CD14-positive monocyte (primary cell): ENCODE data around the gene FAF1. TPM values are rescaled to one million over a fixed set of nuclear protein-coding genes. Genes with fewer than 3 reads are reported as not detected.

Experiments used
- DNase-seq, 3 donors: peaks; one replicate each; pipeline ENCODE4 v3.0.0-alpha.2; 2011 to 2022
- H2AFZ ChIP-seq: 2 replicates; pipeline ENCODE4 v1.6.0; 2012; ENCODE audit warnings: mild to moderate bottlenecking, low read depth, low read length, inconsistent platforms; ENCODE audit not compliant: insufficient read depth, poor library complexity, severe bottlenecking
- H3K27ac ChIP-seq, 2 donors: 1 replicate in 1 of 2; 2 replicates in 1 of 2; pipeline ENCODE4 v1.5.1; 2012 to 2013; ENCODE audit warnings: low read length in 2 of 2, control low read depth in 1 of 2, inconsistent platforms in 1 of 2, low read depth in 1 of 2, mild to moderate bottlenecking in 1 of 2
- H3K27me3 ChIP-seq, 2 donors: one replicate each; pipeline versions ENCODE4 v1.6.0 to v1.6.1; 2011 to 2013; ENCODE audit warnings: low read length in 2 of 2; ENCODE audit not compliant: control insufficient read depth in 2 of 2, insufficient read depth in 2 of 2
- H3K36me3 ChIP-seq, 2 donors: replicated peaks in 1 of 2; 1 replicate in 1 of 2; 2 replicates in 1 of 2; pipeline versions ENCODE4 v1.5.1 to v1.6.1; 2012 to 2013; ENCODE audit warnings: low read length in 2 of 2, control low read depth in 1 of 2, inconsistent platforms in 1 of 2, mild to moderate bottlenecking in 1 of 2; ENCODE audit not compliant: insufficient read depth in 2 of 2, control insufficient read depth in 1 of 2
- H3K4me1 ChIP-seq, 2 donors: 1 replicate in 1 of 2; 2 replicates in 1 of 2; pipeline versions ENCODE4 v1.5.1 to v1.6.1; 2012 to 2013; ENCODE audit warnings: low read length in 2 of 2, control low read depth in 1 of 2, inconsistent platforms in 1 of 2, mild to moderate bottlenecking in 1 of 2, moderate library complexity in 1 of 2; ENCODE audit not compliant: insufficient read depth in 2 of 2, control insufficient read depth in 1 of 2
- H3K4me2 ChIP-seq: replicated peaks from 2 replicates; pipeline ENCODE3; 2012; ENCODE audit warnings: low read length, moderate library complexity, mild to moderate bottlenecking; ENCODE audit not compliant: poor library complexity, severe bottlenecking; ENCODE audit errors: extremely low read depth
- H3K4me3 ChIP-seq, 3 experiments: fragments of 200-600 bp in 1 of 3; sonication (generic) in 1 of 3; replicated peaks in 1 of 3; 1 replicate in 2 of 3; 2 replicates in 1 of 3; pipeline ENCODE4 v1.5.1; 2011 to 2013; ENCODE audit warnings: low read length in 3 of 3, mild to moderate bottlenecking in 3 of 3, control low read depth in 2 of 3, low read depth in 2 of 3, inconsistent platforms in 1 of 3, moderate library complexity in 1 of 3
- H3K79me2 ChIP-seq: 2 replicates; pipeline ENCODE4 v1.6.0; 2012; ENCODE audit warnings: mild to moderate bottlenecking, control low read depth, inconsistent platforms, low read length, moderate library complexity; ENCODE audit not compliant: insufficient read depth
- H3K9ac ChIP-seq: 2 replicates; pipeline ENCODE4 v1.6.0; 2017; ENCODE audit warnings: low read length, mild to moderate bottlenecking; ENCODE audit not compliant: insufficient read depth, poor library complexity, severe bottlenecking
- H3K9me3 ChIP-seq, 2 donors: replicated peaks in 1 of 2; 1 replicate in 1 of 2; 2 replicates in 1 of 2; pipeline versions ENCODE4 v1.5.1 to v1.6.1; 2012 to 2013; ENCODE audit warnings: low read length in 2 of 2, control low read depth in 1 of 2; ENCODE audit not compliant: control insufficient read depth in 1 of 2, insufficient read depth in 1 of 2
- H4K20me1 ChIP-seq: 2 replicates; pipeline ENCODE4 v1.6.0; 2012; ENCODE audit warnings: mild to moderate bottlenecking, low read length, control low read depth, moderate library complexity; ENCODE audit not compliant: insufficient read depth
- H3K27ac Mint-ChIP-seq, 7 donors: one replicate each; pipeline ENCODE4 v1.8.0; 2020; ENCODE audit warnings: mild to moderate bottlenecking in 7 of 7, mixed read lengths in 7 of 7, moderate library complexity in 6 of 7, inconsistent platforms in 2 of 7
- H3K27me3 Mint-ChIP-seq, 3 donors: one replicate each; pipeline ENCODE4 v1.8.0; 2021 to 2022; ENCODE audit warnings: low read depth in 3 of 3, mild to moderate bottlenecking in 3 of 3, mixed read lengths in 3 of 3, moderate library complexity in 3 of 3, inconsistent platforms in 1 of 3
- H3K36me3 Mint-ChIP-seq, 2 donors: one replicate each; pipeline ENCODE4 v1.8.0; 2020; ENCODE audit warnings: mixed read lengths in 2 of 2, inconsistent platforms in 1 of 2, mild to moderate bottlenecking in 1 of 2
- H3K4me1 Mint-ChIP-seq: one replicate; pipeline ENCODE4 v1.8.0; 2020; ENCODE audit warnings: mild to moderate bottlenecking, mixed read lengths
- H3K4me3 Mint-ChIP-seq, 2 donors: one replicate each; pipeline ENCODE4 v1.8.0; 2020; ENCODE audit warnings: mild to moderate bottlenecking in 2 of 2, mixed read lengths in 2 of 2, moderate library complexity in 1 of 2
- H3K9me3 Mint-ChIP-seq, 7 donors: one replicate each; pipeline ENCODE4 v1.8.0; 2020 to 2022; ENCODE audit warnings: mixed read lengths in 7 of 7, mild to moderate bottlenecking in 6 of 7, moderate library complexity in 6 of 7, inconsistent platforms in 2 of 7
- WGBS: methylation state at CpG from one replicate; pipeline ENCODE4 v1.1.5; 2013; ENCODE audit warnings: missing lambda C conversion rate; ENCODE audit not compliant: insufficient coverage; 5-methylcytosine and 5-hydroxymethylcytosine counted together
- intact Hi-C, 2 donors: fragments of 100-400 bp; cut with micrococcal nuclease; formaldehyde crosslinking; loops; one replicate each; pipeline versions ENCODE4 v1.15.0 to v1.15.1; 2023
- polyA plus RNA-seq, 3 donors: library from polyadenylated mRNA; depleted of rRNA in 1 of 3; unstranded in 2 of 3; stranded (reverse) in 1 of 3; fragments of 300-500 nt in 2 of 3; fragments of >200 nt in 1 of 3; fragmentation: Illumina TruSeq in 2 of 3; gene quantifications; 1 replicate in 2 of 3; 2 replicates in 1 of 3; pipeline ENCODE4 v1.2.3, GENCODE V29; 2012 to 2021
- TF ChIP-seq, protein P1 (sequence below): fragments of 200-600 bp; IDR thresholded peaks from one replicate; pipeline ENCODE4 v1.8.0; 2022; ENCODE audit warnings: antibody characterized with exemption, mild to moderate bottlenecking

FAF1 gene
- polyA plus RNA-seq, 3 donors = 11.4 to 29.6 (median 16.9) TPM

DNA sequence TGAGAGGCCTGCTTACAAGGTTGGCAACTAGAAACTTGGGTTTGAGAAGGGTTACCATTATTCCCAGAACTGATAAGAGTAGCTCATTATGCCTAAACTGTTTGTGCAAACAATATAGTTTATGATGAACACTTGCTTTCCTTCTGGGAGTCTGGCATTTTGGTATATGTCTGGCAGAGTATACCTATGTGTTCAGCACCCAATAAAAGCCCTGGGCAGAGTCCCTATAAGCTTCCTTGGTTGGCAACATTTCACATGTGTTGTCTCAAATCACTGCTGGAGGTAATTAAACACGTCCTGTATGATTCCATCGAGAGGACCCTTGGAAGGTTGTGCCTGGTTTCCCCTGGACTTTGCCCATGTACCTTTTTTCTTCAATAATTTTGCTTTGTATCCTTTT lies 497.1 kb downstream of the FAF1 start:
- Histone ChIP-seq H3K9ac (no peak overlapping the region), H2AFZ (no peak overlapping the region), H3K4me2 (no peak overlapping the region), H3K27me3 (no peaks in the 10 kb centered on the region), H3K4me3 (no peak overlapping the region), H3K36me3 (peaks cover 3 to 33% of the 10 kb centered on the region in 2 donors), H4K20me1 (no peaks in the 10 kb centered on the region), H3K4me1 (peaks cover 10 to 12% of the 10 kb centered on the region in 2 donors), H3K27ac (no peak overlapping the region), H3K9me3 (no peaks in the 10 kb centered on the region), H3K79me2 (no peaks in the 10 kb centered on the region)
- no peak overlapping the region for H3K4me3 Mint-ChIP-seq
- intact Hi-C loops = no loop called here
- TF ChIP-seq, protein P1, sequence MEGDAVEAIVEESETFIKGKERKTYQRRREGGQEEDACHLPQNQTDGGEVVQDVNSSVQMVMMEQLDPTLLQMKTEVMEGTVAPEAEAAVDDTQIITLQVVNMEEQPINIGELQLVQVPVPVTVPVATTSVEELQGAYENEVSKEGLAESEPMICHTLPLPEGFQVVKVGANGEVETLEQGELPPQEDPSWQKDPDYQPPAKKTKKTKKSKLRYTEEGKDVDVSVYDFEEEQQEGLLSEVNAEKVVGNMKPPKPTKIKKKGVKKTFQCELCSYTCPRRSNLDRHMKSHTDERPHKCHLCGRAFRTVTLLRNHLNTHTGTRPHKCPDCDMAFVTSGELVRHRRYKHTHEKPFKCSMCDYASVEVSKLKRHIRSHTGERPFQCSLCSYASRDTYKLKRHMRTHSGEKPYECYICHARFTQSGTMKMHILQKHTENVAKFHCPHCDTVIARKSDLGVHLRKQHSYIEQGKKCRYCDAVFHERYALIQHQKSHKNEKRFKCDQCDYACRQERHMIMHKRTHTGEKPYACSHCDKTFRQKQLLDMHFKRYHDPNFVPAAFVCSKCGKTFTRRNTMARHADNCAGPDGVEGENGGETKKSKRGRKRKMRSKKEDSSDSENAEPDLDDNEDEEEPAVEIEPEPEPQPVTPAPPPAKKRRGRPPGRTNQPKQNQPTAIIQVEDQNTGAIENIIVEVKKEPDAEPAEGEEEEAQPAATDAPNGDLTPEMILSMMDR = no peak
- DNase-seq = no peak
- H3K27ac Mint-ChIP-seq = no peak overlapping the region
- H3K36me3 Mint-ChIP-seq = peaks cover 14 to 22% of the 10 kb centered on the region in 2 donors
- no peaks in the 10 kb centered on the region for H3K9me3 Mint-ChIP-seq
- 100% methylated on average over 1 of the region's 2 CpGs for WGBS
- peaks cover 0 to 4% (median 3%) of the 10 kb centered on the region in 3 donors for H3K27me3 Mint-ChIP-seq
- peaks cover 14% of the 10 kb centered on the region for H3K4me1 Mint-ChIP-seq

DNA sequence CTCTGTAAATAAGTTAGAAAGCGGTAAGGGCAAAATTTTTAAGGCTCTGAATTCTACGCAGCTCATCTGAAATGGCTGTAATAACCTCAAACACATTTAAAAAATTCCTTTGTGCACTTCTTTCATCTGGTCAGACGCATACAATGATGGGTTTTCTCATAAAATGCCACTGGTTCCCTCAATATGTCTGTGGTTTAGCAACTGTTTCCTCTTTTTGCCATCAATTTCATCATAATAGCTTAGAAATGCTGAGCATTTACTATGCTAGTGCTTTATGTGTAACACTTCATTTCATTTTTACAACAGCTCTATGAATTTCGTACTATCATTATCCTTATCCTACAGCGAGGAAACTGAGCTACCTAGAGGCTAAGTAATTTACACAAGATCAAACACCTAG lies 501.6 kb downstream of the FAF1 start:
- Mint-ChIP-seq H3K27me3 (peaks cover 0 to 6% (median 3%) of the 10 kb centered on the region in 3 donors), H3K27ac (peak overlapping the region in 3 of 7 donors; percentile 43 to 63 (median 46)), H3K36me3 (peaks cover 19 to 30% of the 10 kb centered on the region in 2 donors), H3K4me1 (peaks cover 19% of the 10 kb centered on the region), H3K4me3 (no peak overlapping the region), H3K9me3 (no peaks in the 10 kb centered on the region)
- no peak overlapping the region for H3K9ac ChIP-seq
- peaks cover 3 to 18% of the 10 kb centered on the region in 2 donors for H3K36me3 ChIP-seq
- no peaks in the 10 kb centered on the region for H3K79me2 ChIP-seq
- H3K4me1 ChIP-seq = peaks cover 12 to 20% of the 10 kb centered on the region in 2 donors
- no peak overlapping the region for H3K27ac ChIP-seq
- H4K20me1 ChIP-seq = no peaks in the 10 kb centered on the region
- H3K9me3 ChIP-seq = no peaks in the 10 kb centered on the region
- TF ChIP-seq, protein P1 = no peak
- no peak overlapping the region for H3K4me3 ChIP-seq
- WGBS = 31% methylated on average over 3 of the region's 5 CpGs
- H3K4me2 ChIP-seq = no peak overlapping the region
- H3K27me3 ChIP-seq = no peaks in the 10 kb centered on the region
- intact Hi-C loops = no loop called here
- no peak overlapping the region for H2AFZ ChIP-seq
- DNase-seq = peak; percentile 16 to 47 (median 24)
